GM19043 (cell line): ENCODE data around the gene CADM3.

ENCODE experiments used
- ATAC-seq: cut with Tn5 transposase; IDR thresholded peaks from one replicate; pipeline ENCODE4 v1.9.1; 2021; ENCODE audit warnings: low read depth; ENCODE audit not compliant: unreplicated experiment

The CADM3 gene

DNA sequence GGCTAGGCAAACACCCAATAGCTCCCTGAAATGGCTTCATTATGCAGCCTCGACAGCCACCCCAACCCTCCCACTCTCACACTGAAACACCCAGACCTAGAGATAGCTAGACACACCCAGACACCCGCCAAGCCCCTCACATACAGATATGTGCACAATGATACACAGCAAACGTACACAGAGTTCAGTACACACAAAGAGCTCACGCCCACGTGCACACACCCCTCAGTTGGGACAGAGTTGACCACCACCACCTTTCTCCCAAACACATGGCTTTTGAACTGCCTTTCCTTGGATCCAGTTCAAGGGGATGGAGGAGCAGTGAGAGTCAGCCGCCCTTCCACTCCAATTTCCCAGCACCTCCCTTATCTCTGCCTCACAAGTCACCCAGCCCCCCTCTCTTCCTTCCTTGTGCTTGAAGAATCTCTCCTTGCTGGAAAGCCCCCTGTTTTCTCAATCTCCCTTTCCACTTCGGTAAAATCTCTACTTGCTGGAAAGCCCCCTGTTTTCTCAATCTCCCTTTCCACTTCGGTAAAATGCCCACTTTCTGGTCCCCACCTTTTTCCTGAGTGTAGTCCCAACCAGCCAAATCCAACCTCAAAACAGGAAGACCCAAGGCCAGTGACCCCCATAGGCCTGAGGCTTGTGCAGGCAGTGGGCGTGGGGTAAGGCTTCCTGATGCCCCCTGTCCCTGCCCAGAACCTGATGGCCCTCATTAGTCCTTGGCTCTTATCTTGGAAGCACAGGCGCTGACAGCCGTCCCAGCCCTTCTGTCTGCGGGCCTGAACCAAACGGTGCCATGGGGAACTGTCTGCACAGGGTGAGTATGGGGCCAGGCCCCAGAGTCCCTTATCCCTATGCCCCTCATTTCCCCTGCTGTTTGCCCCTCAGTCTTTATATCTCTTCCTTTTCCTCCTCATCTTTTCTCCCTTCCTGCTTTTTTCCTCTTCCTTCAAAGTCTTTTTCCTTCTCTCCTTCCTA, 33.0 kb downstream of the CADM3 start, which contains the start of gene ACKR1:
Gene ACKR1, plus strand, starts transcription at position 715 of the 981 bp plus-strand sequence. Its CDS starts 85 bp downstream, at position 800.
- no peak for ATAC-seq

DNA sequence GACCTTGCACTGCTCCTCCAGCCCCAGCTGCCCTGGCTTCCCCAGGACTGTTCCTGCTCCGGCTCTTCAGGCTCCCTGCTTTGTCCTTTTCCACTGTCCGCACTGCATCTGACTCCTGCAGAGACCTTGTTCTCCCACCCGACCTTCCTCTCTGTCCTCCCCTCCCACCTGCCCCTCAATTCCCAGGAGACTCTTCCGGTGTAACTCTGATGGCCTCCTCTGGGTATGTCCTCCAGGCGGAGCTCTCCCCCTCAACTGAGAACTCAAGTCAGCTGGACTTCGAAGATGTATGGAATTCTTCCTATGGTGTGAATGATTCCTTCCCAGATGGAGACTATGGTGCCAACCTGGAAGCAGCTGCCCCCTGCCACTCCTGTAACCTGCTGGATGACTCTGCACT, 33.8 kb downstream of the CADM3 start:
- no peak for ATAC-seq

DNA sequence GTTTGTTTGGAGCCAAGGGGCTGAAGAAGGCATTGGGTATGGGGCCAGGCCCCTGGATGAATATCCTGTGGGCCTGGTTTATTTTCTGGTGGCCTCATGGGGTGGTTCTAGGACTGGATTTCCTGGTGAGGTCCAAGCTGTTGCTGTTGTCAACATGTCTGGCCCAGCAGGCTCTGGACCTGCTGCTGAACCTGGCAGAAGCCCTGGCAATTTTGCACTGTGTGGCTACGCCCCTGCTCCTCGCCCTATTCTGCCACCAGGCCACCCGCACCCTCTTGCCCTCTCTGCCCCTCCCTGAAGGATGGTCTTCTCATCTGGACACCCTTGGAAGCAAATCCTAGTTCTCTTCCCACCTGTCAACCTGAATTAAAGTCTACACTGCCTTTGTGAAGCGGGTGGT, 34.7 kb downstream of the CADM3 start:
- ATAC-seq: no peak

DNA sequence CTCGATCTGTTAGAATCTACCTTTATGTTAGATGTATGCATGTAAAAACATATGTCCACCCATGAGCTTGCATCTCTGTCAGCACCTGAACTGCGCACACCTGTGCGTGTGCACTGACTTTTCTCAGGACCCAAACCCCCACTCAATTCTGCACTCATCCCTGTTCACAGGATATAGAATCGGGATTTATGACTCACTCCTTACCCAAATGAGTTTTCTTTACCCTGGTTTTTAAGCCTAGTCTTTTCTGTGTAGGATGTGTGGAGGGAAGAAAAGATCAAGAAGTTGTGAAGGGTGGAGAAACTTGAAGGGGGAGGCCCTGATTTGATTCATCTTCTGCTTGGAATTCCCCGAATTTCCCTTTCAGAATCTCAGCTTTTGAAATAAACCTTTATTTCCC, 35.7 kb downstream of the CADM3 start:
- ATAC-seq: no peak

DNA sequence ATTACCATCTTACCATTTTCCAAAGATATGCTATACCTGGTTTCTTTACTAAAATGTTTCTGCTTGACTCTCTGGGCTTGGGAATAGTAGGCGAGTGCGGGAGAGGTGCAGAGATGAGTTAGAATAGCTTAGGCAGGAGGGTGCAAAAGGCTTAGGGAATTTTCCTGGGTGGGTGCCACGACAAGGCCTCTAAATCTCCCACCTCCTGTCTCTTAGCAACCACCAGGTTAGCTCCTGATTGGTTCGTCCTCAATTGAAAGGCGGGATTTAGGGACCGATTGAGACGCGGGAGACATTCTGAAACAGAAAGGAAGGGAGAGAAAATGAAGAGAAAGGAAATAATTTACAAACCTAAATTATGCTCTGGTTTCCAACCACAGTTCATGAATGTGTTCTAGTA, 36.4 kb downstream of the CADM3 start:
- ATAC-seq: no peak

DNA sequence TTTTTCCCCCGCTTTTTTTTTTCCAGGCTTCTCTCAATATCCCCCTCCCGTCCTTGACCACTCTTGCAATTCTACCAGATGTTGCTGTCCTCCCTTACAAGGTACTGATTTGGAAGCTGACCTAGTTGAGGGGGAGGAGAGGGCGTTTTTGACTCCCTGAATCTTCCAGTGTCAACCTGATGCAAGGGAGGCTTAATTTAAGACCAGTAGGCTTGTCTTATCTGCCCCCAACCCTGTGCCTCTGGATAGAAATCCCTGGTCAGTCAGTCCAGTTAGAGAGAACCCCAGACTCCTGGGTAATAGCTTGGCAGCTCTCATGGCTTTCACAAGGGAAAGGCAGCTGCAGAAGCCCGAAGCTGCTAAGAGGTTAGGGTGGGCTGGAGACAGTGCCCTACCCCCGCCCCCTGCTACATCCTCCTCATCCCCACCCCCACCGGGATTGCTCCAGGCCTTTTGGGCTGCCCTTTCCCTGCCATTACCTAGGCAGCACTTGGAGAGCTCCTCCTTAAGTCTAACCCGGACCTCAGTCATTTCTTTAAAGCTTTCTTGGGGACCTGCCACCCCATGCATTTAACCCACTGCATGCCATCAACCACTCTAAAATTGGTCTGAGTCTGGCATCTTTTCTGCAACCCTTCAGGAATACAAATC, 36.9 kb downstream of the CADM3 start:
- no peak for ATAC-seq

DNA sequence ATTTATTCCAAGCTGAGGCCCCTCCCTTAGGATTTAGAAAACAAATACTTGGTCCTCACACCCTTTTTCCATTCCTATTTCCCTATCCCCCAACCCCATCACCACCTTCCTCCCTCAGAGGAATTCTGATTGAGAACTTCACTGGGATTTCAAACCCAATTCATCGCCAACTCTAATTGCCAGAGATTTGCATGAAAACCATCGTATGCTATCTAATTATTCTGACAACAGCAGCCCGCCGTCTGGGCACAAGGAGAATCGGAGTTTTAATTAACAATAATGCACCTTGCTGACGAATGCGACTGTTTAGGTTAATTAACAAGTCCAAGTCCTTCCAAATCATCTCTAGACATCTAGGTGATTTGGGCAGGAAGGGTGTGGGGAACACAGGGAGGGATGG, 37.6 kb downstream of the CADM3 start:
- no peak for ATAC-seq

DNA sequence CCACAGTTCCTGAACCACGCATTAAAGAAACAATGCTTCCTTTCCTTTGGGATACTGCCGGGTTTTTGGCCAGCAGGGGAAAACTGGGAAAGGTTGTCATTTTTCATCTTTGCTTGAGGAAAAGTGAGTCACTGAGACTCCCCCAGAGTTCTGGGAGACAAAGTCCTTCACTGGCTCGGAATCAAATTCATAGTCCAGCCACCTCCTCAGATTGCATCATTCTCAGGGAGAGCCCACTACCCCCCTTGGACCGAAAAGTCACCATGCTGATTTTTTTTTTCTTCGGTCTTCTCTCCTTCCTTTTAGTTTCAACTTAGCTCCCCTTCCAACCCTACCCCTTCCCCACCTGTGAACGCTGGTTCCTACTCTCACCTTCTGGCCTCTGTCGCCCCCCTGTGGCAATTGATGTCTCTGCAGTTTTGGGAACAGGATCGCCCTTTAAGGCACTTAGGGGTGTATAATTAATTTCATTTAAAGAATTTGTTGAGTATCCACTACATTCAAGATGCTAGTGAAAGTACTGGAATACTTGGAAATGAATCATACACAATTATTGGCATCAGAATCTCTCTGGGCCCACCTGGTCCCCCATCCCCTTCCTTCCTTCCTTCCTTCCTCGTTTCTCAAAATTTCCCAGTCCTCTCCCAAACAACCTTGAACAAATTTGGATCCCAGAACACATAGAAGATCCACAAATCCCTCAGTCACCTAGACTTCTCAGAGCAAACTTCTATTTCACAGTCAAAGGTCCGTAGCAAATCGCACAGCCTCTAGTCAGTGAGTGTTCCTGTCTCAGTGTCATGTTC, 40.1 kb downstream of the CADM3 start:
- ATAC-seq: no peak

DNA sequence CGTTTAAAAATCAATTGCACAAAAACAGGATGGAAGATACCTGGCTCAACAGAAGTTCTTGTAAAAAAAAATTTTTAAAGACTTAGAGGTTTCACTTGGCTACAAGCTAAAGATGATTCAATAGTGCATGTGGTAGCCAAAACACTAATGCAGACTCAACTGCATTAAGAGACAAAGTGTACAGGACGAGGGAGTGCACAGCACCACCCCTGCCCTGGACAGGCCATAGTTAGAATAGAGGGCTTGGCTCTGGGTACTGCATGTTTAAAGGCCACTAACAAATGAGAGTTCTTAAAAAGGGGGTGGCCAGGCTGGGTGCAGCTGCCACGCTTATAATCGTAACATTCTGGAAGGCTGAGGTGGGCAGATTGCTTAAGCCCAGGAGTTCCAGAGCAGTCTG, 41.2 kb downstream of the CADM3 start:
- no peak for ATAC-seq

DNA sequence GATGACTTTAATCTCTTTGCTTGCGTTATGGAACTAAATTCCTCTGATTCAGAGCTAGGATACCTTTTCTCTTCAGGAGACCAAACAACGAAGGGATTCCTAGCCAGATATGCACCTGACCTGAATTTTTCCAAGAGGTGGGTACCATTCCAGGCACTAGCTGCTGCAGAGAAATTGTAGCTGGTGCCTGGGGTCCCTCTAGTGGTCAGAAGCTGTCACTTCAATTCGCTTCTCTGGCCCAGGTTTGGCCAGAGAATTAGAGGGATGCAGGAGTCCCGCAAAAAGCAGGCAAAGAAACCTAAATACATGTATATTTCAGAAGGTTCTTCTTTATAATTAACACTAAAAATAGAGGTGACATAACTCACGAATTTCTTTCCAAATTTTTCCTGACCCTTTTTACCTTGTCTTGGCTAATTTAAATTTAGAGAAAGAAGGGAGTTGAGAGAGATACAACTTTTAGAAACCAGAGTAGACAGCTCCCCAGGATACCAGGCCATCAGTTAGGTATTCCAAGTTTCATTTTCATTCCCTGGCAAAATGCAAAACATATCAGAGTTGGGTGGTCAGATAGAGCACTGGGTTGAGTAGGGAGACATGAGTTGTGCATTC, 42.8 kb downstream of the CADM3 start:
- ATAC-seq: peak; percentile 55

DNA sequence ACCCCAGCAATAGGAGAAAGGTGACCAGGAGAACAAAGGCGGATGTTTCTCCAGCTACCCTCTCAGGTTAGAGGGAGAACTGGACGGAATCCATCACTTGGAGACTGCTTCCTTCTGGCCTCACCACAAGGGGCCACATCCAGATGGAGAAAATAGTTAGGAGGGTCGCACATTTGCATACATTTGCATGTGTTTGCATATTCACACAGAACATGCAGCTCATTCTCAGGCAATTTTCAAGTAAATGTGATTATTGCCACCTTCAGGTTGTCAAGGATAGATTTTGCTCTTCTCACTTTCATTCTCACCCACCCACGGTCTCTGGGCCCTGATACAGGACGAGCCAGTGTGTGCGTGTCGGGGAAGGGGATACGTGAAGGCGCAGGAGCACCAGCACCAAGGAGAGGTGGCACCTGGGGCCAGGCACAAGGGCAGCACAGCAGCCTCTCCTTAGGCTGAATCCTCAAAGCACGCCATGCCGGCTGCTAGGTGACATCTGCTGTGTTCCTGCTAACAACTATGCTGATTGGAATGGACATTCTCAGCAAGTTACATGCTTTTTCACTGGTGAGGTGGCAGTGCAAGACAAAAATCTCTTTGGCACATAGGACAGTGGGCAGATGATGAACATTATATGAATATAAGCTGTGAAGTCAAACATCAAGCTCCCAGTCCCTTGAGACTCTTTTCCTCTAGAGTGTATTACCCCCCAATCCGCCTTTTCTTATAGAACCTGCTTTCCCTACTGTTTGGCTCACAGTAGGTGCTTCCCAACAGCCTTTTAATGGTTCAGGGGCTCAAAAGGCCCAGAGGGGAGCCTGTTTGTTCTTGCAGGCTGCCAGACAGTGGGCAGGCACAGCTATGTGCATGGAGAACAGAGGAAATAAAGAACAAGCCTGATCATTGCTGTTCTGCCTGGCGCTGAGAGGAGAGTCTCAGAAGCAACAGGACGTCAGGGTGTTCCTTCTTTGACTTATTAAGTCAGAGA, 47.5 kb downstream of the CADM3 start:
- ATAC-seq: no peak

DNA sequence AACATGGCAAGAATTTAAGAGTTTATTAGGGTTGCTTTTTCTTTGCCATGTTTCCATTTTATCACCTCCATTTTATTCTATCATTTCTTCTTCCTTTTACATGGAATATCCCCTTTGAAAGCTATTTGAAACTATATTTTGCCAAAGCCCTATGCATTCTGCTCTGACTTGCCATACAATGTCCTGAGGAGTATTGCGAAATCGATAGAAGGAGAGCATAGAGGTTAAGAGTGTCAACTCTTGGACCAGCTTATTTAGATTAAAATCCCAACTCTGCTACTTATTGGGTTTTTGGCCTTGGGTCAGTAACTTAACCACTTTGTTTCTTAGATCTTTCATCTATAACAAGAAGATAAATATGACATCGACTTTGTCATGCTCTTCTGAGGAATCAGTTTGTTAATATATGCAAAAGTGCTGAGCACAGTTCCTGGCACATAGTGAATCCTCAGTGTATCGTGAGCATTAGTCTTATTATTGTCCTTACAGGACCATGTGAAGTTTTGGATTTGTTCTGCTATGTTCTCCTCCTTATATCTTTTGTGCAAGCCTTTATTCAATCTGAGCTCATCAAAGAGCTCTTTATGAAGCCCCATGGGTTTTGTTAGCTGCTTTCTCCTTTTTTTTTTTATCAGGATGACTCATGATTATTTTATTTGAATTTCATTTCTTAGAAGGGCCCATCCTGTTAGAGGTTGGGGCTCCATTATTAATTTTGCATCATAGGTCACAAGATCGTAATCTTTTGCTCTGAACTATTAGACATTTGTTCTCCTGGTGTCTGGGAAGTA, 50.9 kb downstream of the CADM3 start:
- no peak for ATAC-seq

DNA sequence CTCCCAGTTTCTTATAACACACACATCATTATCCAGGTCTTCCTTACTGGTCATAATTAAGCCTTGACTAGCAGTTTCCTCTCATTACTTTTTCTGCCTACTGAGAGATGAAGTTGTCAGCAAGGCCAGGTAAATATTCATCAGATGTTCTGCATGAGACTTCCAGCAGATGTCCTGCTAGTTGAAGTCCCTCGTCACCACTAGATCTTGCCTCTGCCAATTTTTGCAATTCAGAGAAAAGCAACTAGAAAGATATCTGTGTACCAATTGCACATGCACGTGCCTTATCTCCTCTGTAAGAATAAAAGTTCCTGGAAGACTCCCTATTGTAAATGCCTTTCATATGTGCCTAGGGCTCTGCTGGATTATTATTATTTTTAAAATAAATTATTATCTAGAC, 51.6 kb downstream of the CADM3 start:
- no peak for ATAC-seq

DNA sequence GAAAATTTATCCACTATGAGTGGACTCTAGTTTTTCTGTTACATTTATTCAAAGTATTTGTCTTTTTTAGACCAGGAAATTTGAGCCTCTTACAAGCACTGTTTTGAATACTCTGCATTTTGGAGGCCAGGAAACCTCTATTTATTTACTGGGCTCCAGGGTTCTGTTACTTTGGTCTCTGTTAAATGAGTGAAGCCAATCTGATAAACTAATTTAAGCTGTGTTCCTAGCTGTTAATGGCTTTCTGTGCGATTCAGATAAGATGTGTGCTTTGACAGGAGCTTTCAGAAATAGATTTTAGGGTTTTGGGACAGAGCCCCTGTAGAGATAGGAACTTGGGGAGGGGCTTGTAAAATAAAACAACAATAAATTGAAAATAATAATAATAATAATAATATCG, 57.1 kb downstream of the CADM3 start:
- no peak for ATAC-seq

DNA sequence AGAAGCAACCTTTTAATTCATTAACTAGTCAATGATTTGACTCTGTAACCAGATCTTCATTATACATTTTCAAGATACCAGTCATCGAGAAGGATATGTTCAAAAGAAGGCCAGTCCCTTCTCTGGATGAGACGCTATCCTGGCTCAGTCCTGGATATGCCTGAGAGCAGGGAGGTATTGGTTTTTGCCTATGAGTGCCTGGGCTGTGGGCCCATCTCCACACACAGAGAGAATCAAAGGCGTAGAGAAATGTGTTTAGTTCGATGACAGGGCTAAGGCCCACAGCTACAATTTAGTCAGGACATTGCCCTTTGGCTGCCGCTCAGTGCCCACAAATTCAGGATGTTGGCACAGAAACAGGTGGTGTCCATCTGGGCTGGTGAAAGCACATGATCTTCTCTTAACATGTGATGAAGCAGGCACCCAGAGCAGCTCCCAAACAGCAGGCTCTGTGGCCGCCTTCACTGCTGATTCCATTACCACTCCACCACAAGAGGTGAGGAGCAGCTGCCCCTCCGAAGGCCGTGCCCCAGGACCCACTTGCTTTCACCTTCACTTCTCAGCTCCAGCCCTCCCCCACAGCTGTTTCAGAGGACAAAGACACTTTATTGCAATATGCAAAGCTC, 58.0 kb downstream of the CADM3 start:
- ATAC-seq: no peak

DNA sequence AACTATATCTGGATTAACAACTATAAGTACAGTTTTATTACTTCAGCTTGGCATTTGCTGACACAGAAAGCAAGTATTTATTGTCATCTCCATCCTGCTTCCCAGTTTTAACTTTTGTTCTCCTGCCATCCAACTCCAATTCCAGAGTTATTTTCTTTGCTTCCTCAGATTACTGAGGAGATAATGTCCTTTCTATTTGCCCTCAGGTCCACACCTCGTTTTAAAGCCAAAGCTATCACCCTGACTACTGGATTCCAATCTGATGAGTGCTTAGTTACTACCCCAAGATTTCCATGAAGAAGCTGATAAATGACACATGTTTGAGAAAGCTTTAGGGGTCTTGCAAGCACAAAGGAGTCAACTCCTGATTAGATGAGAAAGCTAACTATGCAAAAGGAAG, 58.5 kb downstream of the CADM3 start:
- no peak for ATAC-seq

DNA sequence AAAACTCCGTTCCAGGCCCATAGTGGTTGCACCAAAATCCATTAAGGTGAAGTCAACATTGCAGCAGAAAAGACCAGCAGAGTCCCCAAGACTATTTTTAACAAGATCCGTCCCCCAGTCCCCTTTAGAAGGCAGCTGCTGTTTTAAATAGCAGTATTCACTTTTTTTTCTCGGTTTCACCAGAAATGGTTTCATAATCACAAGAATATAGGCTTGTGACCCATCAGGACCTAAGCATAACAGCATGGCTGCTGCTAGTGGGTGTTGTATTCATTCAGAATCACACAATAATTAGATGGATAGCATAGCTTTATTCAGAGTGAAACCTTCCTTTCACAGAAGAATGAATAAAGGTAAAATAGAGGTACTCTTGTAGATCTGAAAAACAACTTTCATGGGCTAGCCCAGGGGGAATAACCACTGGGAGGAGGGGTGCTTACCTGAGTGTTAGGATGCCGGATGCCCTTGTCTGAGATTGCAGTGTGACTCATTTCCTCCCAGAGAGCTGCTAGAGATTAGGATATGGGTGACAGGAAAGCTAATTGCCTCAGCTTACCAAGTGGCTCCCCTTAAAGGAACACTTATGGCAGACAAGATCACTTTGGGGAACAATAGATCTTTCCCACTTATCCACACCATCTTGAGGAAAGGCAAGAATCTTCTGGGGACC, 68.3 kb downstream of the CADM3 start:
- ATAC-seq: peak; percentile 84

DNA sequence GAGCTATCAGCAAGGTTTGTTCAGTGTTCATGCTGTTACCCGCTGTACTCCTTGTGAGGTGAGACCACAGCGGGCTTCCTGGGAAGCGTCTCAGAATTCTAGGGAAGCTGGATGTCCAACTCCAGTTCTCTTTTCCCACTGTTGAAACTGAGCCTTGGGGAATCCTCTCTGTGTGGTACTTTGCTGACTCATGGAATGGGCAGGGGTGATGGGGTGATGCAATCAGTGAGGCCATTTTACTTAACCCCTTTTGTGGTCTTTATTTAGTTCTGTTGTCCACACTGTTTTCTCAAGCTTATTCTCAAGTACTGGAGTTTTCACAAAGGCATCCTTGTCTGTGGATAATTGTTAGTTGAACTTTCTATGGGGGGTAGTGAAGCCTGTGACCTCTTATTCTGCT, 75.9 kb downstream of the CADM3 start:
- no peak for ATAC-seq
